ENCODE results near the gene MBD3L2.

DNA sequence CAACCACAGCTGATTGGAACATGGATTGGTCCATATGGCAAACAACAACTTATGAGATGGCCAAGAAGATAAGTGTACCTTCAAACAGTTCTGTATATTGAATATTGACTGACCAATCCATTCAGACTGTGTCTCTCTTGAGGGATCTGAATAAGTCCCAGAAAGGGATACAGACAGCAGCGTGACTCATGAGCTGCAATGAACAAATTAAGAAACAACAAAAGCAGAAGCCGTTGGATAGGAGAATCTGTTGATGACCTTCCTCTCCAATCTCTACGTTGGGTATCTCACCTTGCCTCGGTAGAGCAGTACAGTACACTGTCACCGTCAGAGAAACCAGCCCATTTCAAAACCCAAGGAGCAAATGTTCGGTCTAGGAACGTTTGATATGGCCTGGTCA is 49.2 kb upstream of the MBD3L2 start:
- TF ChIP-seq EZH2 (IDR thresholded peaks at IDR 0.05; ENCODE audit: borderline replicate concordance): no peak
- TF ChIP-seq, protein P1, sequence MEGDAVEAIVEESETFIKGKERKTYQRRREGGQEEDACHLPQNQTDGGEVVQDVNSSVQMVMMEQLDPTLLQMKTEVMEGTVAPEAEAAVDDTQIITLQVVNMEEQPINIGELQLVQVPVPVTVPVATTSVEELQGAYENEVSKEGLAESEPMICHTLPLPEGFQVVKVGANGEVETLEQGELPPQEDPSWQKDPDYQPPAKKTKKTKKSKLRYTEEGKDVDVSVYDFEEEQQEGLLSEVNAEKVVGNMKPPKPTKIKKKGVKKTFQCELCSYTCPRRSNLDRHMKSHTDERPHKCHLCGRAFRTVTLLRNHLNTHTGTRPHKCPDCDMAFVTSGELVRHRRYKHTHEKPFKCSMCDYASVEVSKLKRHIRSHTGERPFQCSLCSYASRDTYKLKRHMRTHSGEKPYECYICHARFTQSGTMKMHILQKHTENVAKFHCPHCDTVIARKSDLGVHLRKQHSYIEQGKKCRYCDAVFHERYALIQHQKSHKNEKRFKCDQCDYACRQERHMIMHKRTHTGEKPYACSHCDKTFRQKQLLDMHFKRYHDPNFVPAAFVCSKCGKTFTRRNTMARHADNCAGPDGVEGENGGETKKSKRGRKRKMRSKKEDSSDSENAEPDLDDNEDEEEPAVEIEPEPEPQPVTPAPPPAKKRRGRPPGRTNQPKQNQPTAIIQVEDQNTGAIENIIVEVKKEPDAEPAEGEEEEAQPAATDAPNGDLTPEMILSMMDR (IDR thresholded peaks at IDR 0.05; ENCODE audit: poor library complexity): no peak
